ENCODE results near the gene ST6GALNAC2. TPM values are rescaled to one million over a fixed set of nuclear protein-coding genes. Genes with fewer than 3 reads are reported as not detected.

ST6GALNAC2 gene
- total and polyA plus RNA-seq, 10 of the 15 experiments (the other 5 are each of a cell fraction or from before 2014, with no cell fraction given), result 0.08 to 0.41 (median 0.23) TPM; not detected in 6

DNA sequence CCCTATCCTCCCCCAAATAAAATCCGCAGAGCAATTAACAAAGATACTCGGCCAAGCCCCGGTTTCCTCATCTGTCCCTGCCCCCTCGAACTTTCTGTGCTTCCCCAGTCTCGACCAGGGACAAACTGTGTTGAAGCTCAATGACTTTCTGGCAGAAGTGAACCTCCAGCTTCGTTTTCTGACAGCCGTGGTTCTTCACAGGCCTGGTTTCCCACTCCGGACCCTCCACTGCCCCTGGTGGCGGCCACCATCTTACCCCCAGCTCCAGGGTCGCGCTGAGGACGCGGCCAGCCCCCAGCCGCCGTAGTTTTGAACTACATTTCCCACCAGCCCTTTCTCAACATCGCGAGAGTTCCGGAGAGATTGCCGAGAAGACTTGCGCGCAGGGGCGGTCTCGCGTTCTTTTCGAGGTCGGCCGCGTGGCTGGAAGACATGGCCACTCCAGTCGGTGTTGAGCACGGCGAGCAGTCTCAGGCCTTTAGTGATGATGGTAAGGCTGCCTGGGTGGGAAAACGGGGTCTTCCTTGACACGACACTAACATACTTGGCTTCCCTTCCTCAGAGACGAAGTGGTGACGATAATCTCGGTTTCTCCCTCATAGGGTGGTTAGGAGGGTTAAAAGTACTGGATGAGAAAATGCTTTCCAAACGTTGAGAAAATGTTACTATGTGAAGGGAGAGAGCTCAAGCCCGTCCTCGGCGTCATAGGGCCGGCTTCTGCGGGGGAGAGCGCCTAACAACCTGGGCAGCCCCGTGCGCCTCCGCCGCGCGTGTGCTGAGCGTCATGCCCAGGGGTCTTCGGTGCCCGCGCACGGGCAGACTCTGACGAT, 28.1 kb downstream of the ST6GALNAC2 start (continued):
- TF ChIP-seq POLR2AphosphoS2 (IDR thresholded peaks at IDR 0.05; ENCODE audit: low read depth, low read length), result peak; percentile 86
- TF ChIP-seq BRCA1 (IDR thresholded peaks at IDR 0.05; ENCODE audit: low read depth, low read length), result peak; percentile 96
- peak; percentile 39 for TF ChIP-seq SMAD1 (IDR thresholded peaks at IDR 0.05; ENCODE audit: low read depth, partially characterized antibody)
- no peak for TF ChIP-seq NR2C2 (IDR thresholded peaks at IDR 0.05; ENCODE audit: borderline replicate concordance, control insufficient read depth, insufficient read length, low read depth)
- TF ChIP-seq CEBPB (IDR thresholded peaks at IDR 0.05; ENCODE audit: borderline replicate concordance in 1 of 2, low read depth in 2 of 2, low read length in 2 of 2), result 0 out of 4 replicates have a peak, but pooled peaks of 1 of the 2 experiments have one; percentile 5
- peak; percentile 64; the same call in 1 of the 2 replicates for TF ChIP-seq STAT1 (conservative IDR thresholded peaks at IDR 0.05)
- peak; percentile 89 for TF ChIP-seq IKZF1 (conservative IDR thresholded peaks at IDR 0.05)
- TF ChIP-seq NR2C1 (IDR thresholded peaks at IDR 0.05), result peak; percentile 67
- TF ChIP-seq SREBF1 (IDR thresholded peaks at IDR 0.05; ENCODE audit: low read length), result peak; percentile 74; the same call in 1 of the 2 replicates
- TF ChIP-seq, protein P1, sequence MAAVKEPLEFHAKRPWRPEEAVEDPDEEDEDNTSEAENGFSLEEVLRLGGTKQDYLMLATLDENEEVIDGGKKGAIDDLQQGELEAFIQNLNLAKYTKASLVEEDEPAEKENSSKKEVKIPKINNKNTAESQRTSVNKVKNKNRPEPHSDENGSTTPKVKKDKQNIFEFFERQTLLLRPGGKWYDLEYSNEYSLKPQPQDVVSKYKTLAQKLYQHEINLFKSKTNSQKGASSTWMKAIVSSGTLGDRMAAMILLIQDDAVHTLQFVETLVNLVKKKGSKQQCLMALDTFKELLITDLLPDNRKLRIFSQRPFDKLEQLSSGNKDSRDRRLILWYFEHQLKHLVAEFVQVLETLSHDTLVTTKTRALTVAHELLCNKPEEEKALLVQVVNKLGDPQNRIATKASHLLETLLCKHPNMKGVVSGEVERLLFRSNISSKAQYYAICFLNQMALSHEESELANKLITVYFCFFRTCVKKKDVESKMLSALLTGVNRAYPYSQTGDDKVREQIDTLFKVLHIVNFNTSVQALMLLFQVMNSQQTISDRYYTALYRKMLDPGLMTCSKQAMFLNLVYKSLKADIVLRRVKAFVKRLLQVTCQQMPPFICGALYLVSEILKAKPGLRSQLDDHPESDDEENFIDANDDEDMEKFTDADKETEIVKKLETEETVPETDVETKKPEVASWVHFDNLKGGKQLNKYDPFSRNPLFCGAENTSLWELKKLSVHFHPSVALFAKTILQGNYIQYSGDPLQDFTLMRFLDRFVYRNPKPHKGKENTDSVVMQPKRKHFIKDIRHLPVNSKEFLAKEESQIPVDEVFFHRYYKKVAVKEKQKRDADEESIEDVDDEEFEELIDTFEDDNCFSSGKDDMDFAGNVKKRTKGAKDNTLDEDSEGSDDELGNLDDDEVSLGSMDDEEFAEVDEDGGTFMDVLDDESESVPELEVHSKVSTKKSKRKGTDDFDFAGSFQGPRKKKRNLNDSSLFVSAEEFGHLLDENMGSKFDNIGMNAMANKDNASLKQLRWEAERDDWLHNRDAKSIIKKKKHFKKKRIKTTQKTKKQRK (IDR thresholded peaks at IDR 0.05; ENCODE audit: low read depth, low read length), result no peak
- peak; percentile 89; the same call in 1 of the 2 replicates for TF ChIP-seq ZNF207 (IDR thresholded peaks at IDR 0.05; ENCODE audit: borderline replicate concordance)
- TF ChIP-seq MXI1 (IDR thresholded peaks at IDR 0.05; ENCODE audit: low read depth, low read length), result peak; percentile 95
- peak; percentile 37 for TF ChIP-seq HDAC6 (IDR thresholded peaks at IDR 0.05; ENCODE audit: unreplicated experiment)
- TF ChIP-seq TCF12 (IDR thresholded peaks at IDR 0.05; ENCODE audit: low read depth, low read length), result 0 out of 2 replicates have a peak, but pooled peaks have one; percentile 13
- TF ChIP-seq NFYA (IDR thresholded peaks at IDR 0.05; ENCODE audit: borderline replicate concordance, low read depth, low read length), result no peak
- TF ChIP-seq, protein P2, sequence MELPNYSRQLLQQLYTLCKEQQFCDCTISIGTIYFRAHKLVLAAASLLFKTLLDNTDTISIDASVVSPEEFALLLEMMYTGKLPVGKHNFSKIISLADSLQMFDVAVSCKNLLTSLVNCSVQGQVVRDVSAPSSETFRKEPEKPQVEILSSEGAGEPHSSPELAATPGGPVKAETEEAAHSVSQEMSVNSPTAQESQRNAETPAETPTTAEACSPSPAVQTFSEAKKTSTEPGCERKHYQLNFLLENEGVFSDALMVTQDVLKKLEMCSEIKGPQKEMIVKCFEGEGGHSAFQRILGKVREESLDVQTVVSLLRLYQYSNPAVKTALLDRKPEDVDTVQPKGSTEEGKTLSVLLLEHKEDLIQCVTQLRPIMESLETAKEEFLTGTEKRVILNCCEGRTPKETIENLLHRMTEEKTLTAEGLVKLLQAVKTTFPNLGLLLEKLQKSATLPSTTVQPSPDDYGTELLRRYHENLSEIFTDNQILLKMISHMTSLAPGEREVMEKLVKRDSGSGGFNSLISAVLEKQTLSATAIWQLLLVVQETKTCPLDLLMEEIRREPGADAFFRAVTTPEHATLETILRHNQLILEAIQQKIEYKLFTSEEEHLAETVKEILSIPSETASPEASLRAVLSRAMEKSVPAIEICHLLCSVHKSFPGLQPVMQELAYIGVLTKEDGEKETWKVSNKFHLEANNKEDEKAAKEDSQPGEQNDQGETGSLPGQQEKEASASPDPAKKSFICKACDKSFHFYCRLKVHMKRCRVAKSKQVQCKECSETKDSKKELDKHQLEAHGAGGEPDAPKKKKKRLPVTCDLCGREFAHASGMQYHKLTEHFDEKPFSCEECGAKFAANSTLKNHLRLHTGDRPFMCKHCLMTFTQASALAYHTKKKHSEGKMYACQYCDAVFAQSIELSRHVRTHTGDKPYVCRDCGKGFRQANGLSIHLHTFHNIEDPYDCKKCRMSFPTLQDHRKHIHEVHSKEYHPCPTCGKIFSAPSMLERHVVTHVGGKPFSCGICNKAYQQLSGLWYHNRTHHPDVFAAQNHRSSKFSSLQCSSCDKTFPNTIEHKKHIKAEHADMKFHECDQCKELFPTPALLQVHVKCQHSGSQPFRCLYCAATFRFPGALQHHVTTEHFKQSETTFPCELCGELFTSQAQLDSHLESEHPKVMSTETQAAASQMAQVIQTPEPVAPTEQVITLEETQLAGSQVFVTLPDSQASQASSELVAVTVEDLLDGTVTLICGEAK (IDR thresholded peaks at IDR 0.05; ENCODE audit: borderline replicate concordance), result peak; percentile 58; the same call in 1 of the 2 replicates
- TF ChIP-seq, protein P3, sequence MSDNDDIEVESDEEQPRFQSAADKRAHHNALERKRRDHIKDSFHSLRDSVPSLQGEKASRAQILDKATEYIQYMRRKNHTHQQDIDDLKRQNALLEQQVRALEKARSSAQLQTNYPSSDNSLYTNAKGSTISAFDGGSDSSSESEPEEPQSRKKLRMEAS (IDR thresholded peaks at IDR 0.05; ENCODE audit: low read depth, low read length), result peak; percentile 96
- no peak for TF ChIP-seq RAD21 (IDR thresholded peaks at IDR 0.05; ENCODE audit: insufficient read depth, low read depth, low read length)
- TF ChIP-seq, protein P4, sequence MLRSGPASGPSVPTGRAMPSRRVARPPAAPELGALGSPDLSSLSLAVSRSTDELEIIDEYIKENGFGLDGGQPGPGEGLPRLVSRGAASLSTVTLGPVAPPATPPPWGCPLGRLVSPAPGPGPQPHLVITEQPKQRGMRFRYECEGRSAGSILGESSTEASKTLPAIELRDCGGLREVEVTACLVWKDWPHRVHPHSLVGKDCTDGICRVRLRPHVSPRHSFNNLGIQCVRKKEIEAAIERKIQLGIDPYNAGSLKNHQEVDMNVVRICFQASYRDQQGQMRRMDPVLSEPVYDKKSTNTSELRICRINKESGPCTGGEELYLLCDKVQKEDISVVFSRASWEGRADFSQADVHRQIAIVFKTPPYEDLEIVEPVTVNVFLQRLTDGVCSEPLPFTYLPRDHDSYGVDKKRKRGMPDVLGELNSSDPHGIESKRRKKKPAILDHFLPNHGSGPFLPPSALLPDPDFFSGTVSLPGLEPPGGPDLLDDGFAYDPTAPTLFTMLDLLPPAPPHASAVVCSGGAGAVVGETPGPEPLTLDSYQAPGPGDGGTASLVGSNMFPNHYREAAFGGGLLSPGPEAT (IDR thresholded peaks at IDR 0.05; ENCODE audit: low read depth), result peak; percentile 63; the same call in 1 of the 2 replicates

All from GM12878 (cell line).